Measurements from ENCODE around the gene SLIT3.

DNA sequence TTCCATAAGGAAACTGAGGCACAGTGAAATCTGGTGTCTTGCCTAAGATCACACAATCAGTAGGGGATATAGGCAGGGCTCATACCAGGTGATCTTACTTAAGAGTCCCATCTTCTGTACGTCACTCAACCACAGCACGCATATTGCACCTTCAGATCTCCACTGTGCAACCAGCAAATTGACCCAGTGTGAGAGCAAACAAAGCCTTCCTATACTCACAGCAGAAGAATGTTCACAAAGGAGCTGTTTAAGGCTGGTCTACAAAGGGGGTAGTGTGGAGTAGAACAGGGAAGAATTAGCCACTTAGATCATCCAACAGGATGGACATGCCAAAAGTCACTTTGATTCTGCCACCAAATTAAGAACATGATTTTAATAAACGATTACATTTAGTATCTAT is 305.9 kb downstream of the SLIT3 start:
- TF ChIP-seq, protein P1, sequence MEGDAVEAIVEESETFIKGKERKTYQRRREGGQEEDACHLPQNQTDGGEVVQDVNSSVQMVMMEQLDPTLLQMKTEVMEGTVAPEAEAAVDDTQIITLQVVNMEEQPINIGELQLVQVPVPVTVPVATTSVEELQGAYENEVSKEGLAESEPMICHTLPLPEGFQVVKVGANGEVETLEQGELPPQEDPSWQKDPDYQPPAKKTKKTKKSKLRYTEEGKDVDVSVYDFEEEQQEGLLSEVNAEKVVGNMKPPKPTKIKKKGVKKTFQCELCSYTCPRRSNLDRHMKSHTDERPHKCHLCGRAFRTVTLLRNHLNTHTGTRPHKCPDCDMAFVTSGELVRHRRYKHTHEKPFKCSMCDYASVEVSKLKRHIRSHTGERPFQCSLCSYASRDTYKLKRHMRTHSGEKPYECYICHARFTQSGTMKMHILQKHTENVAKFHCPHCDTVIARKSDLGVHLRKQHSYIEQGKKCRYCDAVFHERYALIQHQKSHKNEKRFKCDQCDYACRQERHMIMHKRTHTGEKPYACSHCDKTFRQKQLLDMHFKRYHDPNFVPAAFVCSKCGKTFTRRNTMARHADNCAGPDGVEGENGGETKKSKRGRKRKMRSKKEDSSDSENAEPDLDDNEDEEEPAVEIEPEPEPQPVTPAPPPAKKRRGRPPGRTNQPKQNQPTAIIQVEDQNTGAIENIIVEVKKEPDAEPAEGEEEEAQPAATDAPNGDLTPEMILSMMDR (conservative IDR thresholded peaks at IDR 0.05; ENCODE audit: low read length): no peak
- TF ChIP-seq EZH2phosphoT487 (IDR thresholded peaks at IDR 0.05; ENCODE audit: borderline replicate concordance): no peak

Measured in Loucy (cell line).